ENCODE results near the gene IL2RA. TPM values are rescaled to one million over a fixed set of nuclear protein-coding genes. Genes with fewer than 3 reads are reported as not detected.

Gene IL2RA
- total and polyA plus RNA-seq, 10 of the 15 experiments (the other 5 are each of a cell fraction or from before 2014, with no cell fraction given), result 2.2 to 6.0 (median 4.9) TPM

DNA sequence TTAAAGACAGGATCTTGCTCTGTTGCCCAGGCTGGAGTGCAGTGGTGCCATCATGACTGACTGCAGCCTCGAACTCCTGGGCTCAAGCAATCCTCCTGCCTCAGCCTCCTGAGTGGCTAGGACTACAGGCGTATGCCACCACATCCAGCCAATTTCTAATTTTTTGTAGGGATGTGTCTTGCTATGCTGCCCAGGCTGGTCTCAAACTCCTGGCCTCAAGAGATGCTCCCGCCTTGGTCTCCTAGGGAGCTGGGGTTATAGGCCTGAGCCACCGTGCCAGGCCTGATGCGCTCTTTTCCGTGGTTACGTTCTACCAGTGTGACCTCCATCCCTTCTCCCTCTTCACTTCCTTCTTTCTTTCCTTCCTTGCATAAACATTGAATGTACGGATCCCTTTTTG is 50.6 kb downstream of the IL2RA start:
- no peak overlapping the region for H3K9ac ChIP-seq (ENCODE audit: control insufficient read depth, insufficient read depth, low read length)
- H3K27ac ChIP-seq (ENCODE audit: control insufficient read depth, insufficient read depth), result no peak overlapping the region
- H4K20me1 ChIP-seq (ENCODE audit: control insufficient read depth, insufficient read depth), result no peaks in the 10 kb centered on the region
- TF ChIP-seq, protein P1, sequence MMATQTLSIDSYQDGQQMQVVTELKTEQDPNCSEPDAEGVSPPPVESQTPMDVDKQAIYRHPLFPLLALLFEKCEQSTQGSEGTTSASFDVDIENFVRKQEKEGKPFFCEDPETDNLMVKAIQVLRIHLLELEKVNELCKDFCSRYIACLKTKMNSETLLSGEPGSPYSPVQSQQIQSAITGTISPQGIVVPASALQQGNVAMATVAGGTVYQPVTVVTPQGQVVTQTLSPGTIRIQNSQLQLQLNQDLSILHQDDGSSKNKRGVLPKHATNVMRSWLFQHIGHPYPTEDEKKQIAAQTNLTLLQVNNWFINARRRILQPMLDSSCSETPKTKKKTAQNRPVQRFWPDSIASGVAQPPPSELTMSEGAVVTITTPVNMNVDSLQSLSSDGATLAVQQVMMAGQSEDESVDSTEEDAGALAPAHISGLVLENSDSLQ (IDR thresholded peaks at IDR 0.05), result no peak
- in situ Hi-C loops (cut with MboI), result loop anchor here (5.0 to 10.0 kb wide), 2 partner anchors 71 to 393 kb away; no protein-coding TSS in a partner anchor
- H3K4me1 ChIP-seq (ENCODE audit: control insufficient read depth, insufficient read depth, low read length), result no peaks in the 10 kb centered on the region
- H3K9me3 ChIP-seq (replicated peaks; ENCODE audit: control insufficient read depth, insufficient read depth, low read length), result peaks cover 5% of the 10 kb centered on the region; the same call in 2 of the 3 replicates
- H3K36me3 ChIP-seq (ENCODE audit: control insufficient read depth in 2 of 2, insufficient read depth in 2 of 2, low read length in 1 of 2), result no peaks in the 10 kb centered on the region
- 85% methylated on average over 8 of the region's 8 CpGs for WGBS (ENCODE audit: insufficient coverage, insufficient replicate concordance, low lambda C conversion rate, missing lambda C conversion rate)
- RAD21 ChIA-PET (ENCODE audit: unreplicated experiment), result no interaction called here
- no peaks in the 10 kb centered on the region; a peak in 1 of 4 replicates for H3K27me3 ChIP-seq (replicated peaks in 1 of 2; ENCODE audit: control insufficient read depth in 2 of 2, insufficient read depth in 2 of 2, low read length in 1 of 2)
- BruUV-seq (replicated peaks), result no TSS peak
- DNase-seq (ENCODE audit: low read depth, low spot score), result no peak
- no peak overlapping the region for H2AFZ ChIP-seq (ENCODE audit: control insufficient read depth, low read depth, low read length)
- no peak for FAIRE-seq
- no peak for ATAC-seq
- H3K4me3 ChIP-seq, result no peak overlapping the region
- no peaks in the 10 kb centered on the region for H3K79me2 ChIP-seq (ENCODE audit: control insufficient read depth, insufficient read depth, low read length)
- no peak overlapping the region for H3K4me2 ChIP-seq (ENCODE audit: control insufficient read depth, insufficient read depth)
- intact Hi-C loops (cut with micrococcal nuclease; ENCODE audit: unreplicated experiment), result no loop called here
- CTCF ChIA-PET, result interaction anchor here (5.4 to 6.0 kb wide), 3 partner anchors 39 to 75 kb away, joined by 24 to 142 read pairs (median 101); no protein-coding TSS in a partner anchor
- SMC1A ChIA-PET (ENCODE audit: uncharacterized antibody, unreplicated experiment), result interaction anchor here (0.9 to 8.2 kb wide), 2 partner anchors 22 to 75 kb away, joined by 3 to 81 read pairs; no protein-coding TSS in a partner anchor
- POLR2A ChIA-PET, result no interaction called here

DNA sequence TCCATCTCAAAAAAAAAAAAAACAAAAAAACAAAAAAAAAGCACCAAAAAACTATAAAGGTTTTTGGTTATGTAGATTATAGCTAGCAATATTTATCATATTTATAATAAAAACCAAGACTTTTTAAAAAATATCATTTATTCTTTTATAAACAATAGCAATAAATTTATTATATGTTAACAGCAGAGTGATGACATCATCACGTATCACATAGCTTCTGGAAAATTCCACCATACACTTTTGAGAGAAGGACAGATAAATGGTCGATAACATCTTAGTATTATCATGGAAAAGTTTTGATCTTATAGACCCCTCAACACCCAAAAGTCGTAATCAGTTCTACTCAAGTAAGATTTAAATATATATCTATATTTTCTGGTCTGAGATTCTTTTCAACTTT is 51.6 kb downstream of the IL2RA start:
- ChIA-PET POLR2A (interaction anchor here (0.5 to 0.9 kb wide), 3 partner anchors 51 to 317 kb away, joined by 3 to 5 read pairs (median 4); partner anchors contain the start of gene IL2RA), SMC1A (ENCODE audit: uncharacterized antibody, unreplicated experiment) (interaction anchor here (0.8 to 8.2 kb wide), 5 partner anchors 33 to 227 kb away, joined by 4 to 81 read pairs (median 5); no protein-coding TSS in a partner anchor)
- no TSS peak for BruUV-seq (replicated peaks)

More for the DNA sequence above, 51.6 kb downstream of the IL2RA start:
- Histone ChIP-seq H4K20me1 (ENCODE audit: control insufficient read depth, insufficient read depth) (no peaks in the 10 kb centered on the region), H3K27me3 (replicated peaks in 1 of 2; ENCODE audit: control insufficient read depth in 2 of 2, insufficient read depth in 2 of 2, low read length in 1 of 2) (no peaks in the 10 kb centered on the region; a peak in 1 of 4 replicates), H3K4me1 (ENCODE audit: control insufficient read depth, insufficient read depth, low read length) (no peaks in the 10 kb centered on the region), H2AFZ (ENCODE audit: control insufficient read depth, low read depth, low read length) (no peak overlapping the region), H3K27ac (ENCODE audit: control insufficient read depth, insufficient read depth) (no peak overlapping the region), H3K9ac (ENCODE audit: control insufficient read depth, insufficient read depth, low read length) (no peak overlapping the region), H3K36me3 (ENCODE audit: control insufficient read depth in 2 of 2, insufficient read depth in 2 of 2, low read length in 1 of 2) (no peaks in the 10 kb centered on the region), H3K4me2 (ENCODE audit: control insufficient read depth, insufficient read depth) (no peak overlapping the region), H3K9me3 (replicated peaks; ENCODE audit: control insufficient read depth, insufficient read depth, low read length) (peaks cover 5% of the 10 kb centered on the region; the same call in 2 of the 3 replicates), H3K4me3 (no peak overlapping the region), H3K79me2 (ENCODE audit: control insufficient read depth, insufficient read depth, low read length) (no peaks in the 10 kb centered on the region)
- RAD21 ChIA-PET (ENCODE audit: unreplicated experiment), result interaction anchor here (0.6 to 1.2 kb wide), 3 partner anchors 32 to 79 kb away, joined by 3 to 5 read pairs (median 3); no protein-coding TSS in a partner anchor
- intact Hi-C loops (cut with micrococcal nuclease; ENCODE audit: unreplicated experiment) (no loop called here), in situ Hi-C loops (cut with MboI) (loop anchor here (5.0 to 10.0 kb wide), 2 partner anchors 72 to 394 kb away; no protein-coding TSS in a partner anchor)
- CTCF ChIA-PET, result interaction anchor here (0.6 to 5.4 kb wide), 6 partner anchors 33 to 322 kb away, joined by 3 to 24 read pairs (median 4); partner anchors contain the start of gene IL15RA
- no peak for ATAC-seq
- TF ChIP-seq ATF7 (IDR thresholded peaks at IDR 0.05; ENCODE audit: low read depth) (peak; percentile 62), CREB1 (IDR thresholded peaks at IDR 0.05; ENCODE audit: low read depth) (no peak)
- DNase-seq (ENCODE audit: low read depth, low spot score), result no peak
- 40% methylated on average over 3 of the region's 3 CpGs for WGBS (ENCODE audit: insufficient coverage, insufficient replicate concordance, low lambda C conversion rate, missing lambda C conversion rate)
- FAIRE-seq, result no peak
